Hepatocyte (in vitro differentiated cells): Measurements from ENCODE around the gene HEY2.

ENCODE experiments used
- EZH2phosphoT487 ChIP-seq: fragments of 200-600 bp; sonication (generic); IDR thresholded peaks from one replicate; pipeline ENCODE4 v1.6.1; 2018; ENCODE audit warnings: antibody characterized with exemption, mild to moderate bottlenecking, low read depth, moderate library complexity; ENCODE audit not compliant: unreplicated experiment, severe bottlenecking
- TF ChIP-seq, protein P1 (sequence below): fragments of 200-600 bp; sonication (generic); IDR thresholded peaks from 2 replicates; pipeline ENCODE4 v1.5.1; 2016; ENCODE audit warnings: antibody characterized with exemption, mild to moderate bottlenecking; ENCODE audit not compliant: poor library complexity

DNA sequence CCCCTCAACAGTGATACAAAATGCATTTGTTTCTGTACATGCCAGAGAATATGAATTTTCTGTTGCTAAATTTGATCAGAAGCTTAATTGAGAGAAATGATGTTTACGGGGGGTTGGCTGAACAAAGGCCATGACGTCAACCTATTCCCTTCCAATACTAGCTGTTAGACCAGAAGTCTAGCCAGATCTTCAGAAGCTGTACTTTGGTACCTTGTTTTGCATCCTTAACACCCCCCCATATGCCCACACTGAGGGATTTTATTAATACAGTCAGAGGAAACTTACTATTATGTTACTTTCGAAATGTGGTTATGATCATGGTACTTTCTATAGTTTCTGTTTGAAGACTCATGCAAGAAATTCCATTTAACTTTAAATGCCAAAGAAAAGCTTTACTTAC, 44.4 kb downstream of the HEY2 start:
- TF ChIP-seq, protein P1, sequence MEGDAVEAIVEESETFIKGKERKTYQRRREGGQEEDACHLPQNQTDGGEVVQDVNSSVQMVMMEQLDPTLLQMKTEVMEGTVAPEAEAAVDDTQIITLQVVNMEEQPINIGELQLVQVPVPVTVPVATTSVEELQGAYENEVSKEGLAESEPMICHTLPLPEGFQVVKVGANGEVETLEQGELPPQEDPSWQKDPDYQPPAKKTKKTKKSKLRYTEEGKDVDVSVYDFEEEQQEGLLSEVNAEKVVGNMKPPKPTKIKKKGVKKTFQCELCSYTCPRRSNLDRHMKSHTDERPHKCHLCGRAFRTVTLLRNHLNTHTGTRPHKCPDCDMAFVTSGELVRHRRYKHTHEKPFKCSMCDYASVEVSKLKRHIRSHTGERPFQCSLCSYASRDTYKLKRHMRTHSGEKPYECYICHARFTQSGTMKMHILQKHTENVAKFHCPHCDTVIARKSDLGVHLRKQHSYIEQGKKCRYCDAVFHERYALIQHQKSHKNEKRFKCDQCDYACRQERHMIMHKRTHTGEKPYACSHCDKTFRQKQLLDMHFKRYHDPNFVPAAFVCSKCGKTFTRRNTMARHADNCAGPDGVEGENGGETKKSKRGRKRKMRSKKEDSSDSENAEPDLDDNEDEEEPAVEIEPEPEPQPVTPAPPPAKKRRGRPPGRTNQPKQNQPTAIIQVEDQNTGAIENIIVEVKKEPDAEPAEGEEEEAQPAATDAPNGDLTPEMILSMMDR, result no peak
- TF ChIP-seq EZH2phosphoT487, result no peak
